Stimulated activated CD4-positive, alpha-beta T cell treated with anti-CD3 and anti-CD28 coated beads, Interleukin-4, amount 100 ng/mL, for 48 hours (primary cell): ENCODE results near the gene FCER1G.
"Not testable (repeated sequence)": the region's sequence is repeated elsewhere in the genome, so short reads cannot be mapped to it uniquely, and the experiment has no call there.

ENCODE experiments used
- DNase-seq, 2 donors: peaks; one replicate each; pipeline ENCODE4 v3.0.0-alpha.2; 2020; ENCODE audit warnings: low read depth in 2 of 2

FCER1G gene

DNA sequence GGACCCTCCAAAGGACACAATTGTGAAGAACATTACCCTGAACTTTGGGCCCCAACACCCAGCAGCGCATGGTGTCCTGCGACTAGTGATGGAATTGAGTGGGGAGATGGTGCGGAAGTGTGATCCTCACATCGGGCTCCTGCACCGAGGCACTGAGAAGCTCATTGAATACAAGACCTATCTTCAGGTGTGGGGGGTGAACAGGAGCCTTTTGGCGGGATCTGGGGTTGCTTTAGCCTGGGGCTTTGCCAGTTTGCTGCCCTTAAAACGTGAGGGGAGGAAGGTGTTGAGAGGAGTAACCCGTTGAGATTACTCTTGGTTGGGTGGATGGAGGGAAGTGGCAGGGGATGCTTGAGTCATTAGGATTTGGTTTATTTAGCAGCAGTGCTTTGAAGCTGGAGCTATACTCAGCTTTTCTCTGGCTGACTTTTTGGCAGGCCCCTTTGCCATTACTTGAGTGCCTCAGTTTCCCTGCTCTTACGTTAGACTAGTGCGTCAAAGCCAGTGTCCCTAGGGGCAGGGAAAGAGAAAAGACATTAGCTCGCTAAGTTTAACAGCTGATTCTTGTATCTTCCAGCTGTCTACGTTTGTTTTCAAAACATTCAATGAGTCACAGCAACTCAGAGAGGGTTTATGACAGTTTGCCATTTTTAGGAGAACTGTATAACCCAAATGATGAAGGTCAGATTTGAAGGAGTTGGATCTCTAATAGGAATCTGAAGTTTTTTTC lies 8.5 kb upstream of the FCER1G start:
- DNase-seq: no peak

DNA sequence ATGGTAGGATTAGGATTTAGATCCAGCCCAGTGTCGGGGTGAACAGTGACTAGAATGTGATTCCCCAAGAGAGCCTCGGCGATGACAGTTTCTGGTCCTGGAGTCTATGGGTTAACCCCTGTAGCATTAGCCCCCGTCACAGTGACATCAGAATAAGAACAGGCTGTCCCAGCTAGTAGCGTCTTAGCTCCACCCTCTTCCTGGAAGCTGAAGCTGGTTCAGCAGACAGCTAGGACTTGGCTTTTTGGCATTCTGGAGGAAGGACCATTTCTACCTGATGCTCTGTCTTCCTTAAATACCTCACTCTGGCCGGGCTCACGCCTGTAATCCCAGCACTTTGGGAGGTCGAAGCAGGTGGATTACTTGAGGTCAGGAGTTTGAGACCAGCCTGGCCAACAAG lies 7.9 kb upstream of the FCER1G start:
- no peak for DNase-seq

DNA sequence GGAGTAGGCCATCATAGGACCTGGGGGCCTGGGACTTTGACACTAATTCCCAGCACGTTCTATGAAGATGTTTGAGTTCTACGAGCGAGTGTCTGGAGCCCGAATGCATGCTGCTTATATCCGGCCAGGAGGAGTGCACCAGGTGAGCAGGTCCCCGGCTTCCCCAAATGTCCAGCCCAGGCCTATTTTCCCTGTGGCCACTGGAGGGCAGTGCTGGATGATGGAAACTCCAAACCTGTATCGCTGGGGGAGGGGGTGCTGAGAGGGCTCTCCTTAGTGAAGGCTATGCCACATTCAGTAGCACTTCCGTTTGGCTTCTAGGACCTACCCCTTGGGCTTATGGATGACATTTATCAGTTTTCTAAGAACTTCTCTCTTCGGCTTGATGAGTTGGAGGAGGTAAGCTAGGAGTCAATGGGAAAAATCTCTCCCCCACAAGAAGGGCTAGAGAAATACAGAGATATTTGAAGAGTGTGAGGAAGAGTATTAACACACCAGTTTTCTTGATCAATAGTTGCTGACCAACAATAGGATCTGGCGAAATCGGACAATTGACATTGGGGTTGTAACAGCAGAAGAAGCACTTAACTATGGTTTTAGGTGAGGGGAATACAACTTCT lies 5.2 kb upstream of the FCER1G start:
- DNase-seq: peak; percentile 69 to 70

GRCh38 chr1:161214369-161214768 lies 726 bp upstream of the FCER1G start:
- DNase-seq: no peak

- DNase-seq: no peak
Measured at GRCh38 chr1:161216945-161217712, 2.0 kb downstream of the FCER1G start.

DNA sequence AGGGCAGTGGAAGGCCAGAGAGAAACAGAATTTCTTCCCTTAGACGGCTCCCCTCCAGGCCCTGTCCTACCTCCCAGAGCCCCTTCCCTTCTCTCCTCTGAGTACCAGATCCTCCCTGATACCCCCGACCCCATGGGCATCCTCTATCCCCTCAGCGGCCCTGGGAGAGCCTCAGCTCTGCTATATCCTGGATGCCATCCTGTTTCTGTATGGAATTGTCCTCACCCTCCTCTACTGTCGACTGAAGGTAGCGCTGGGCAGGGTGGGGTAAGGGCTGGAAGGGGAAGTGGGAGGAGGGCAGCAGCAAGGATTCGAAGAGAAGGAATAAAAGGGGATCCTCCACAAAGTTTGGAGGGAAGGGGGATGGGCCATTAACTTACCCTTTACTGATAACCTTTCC lies 2.7 kb downstream of the FCER1G start:
- no peak for DNase-seq

GRCh38 chr1:161218301-161219077 lies 3.4 kb downstream of the FCER1G start:
- DNase-seq: no peak

DNA sequence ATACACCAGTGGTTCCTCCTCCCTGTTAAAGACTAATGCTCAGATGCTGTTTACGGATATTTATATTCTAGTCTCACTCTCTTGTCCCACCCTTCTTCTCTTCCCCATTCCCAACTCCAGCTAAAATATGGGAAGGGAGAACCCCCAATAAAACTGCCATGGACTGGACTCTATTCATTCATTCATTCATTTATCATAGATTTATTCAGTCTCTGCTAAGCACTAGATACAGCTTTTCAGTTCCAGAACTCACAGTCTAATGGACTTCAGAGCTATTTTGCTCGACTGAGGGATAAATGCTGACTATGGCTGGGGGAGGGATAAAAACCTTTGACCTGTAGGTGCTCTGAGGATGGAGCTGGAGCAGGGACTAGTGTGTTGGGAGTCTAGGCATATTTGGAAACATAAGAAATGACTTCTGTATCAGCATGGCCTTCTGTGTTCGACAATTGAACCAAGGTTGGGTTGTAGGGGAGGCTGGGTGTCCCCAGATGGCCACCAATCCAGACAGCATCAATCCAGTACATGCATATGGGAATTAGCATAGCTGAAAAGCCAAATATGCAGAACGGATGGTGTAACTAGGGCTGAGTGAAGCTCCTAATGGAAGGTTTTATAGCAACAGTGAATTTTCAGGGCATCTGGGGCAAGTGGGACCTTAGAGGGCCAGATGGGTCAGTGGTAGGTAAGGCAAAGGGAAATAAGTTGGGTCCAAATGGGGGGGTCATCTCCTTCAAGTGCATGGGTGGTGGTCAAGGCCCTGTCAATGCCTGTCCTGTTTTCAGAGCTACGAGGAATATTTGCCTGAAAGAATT lies 4.2 kb downstream of the FCER1G start:
- DNase-seq: no peak

- no peak for DNase-seq
Measured at GRCh38 chr1:161220002-161220401, 4.9 kb downstream of the FCER1G start.

DNA sequence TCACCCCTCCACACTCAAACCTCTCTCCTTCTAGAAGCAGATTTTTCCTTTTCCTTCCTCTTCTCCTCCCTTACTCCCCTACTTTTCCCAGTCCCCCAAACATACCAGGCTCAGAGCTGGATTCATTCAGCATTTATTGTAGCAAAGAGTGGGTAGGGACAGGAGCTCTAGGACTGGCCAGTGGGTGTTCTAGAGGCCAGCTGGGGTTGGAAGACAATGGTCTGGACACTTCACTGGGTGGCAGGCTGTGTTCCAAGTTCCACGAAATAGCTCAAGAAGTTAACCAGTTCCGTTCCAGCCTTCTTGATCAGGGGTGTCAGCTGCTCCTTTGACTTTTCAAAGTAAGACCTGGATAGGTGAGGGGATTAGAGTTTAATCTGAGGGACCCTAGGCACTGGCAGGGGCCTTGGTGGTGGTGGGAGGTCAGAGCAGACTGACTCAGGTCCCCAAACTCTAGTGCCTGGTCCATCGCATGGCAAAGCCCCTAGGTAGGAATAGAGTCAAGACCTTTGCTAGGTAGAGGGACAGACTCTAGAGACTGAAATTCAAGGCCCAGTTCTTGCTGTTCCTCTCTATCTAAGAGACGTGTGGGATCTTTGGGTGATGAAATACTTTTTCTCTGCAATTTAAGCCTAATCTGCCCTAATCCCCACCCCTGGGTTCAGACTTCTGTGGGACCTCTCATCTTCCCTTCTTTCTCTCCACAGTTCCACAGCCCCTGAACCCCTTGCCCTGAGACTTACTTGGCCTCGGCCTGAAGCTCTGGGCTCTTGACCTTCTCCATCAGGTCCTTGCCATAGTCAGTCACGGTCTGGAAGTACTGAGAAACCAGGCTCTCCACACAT lies 7.3 kb downstream of the FCER1G start:
- no peak for DNase-seq

DNA sequence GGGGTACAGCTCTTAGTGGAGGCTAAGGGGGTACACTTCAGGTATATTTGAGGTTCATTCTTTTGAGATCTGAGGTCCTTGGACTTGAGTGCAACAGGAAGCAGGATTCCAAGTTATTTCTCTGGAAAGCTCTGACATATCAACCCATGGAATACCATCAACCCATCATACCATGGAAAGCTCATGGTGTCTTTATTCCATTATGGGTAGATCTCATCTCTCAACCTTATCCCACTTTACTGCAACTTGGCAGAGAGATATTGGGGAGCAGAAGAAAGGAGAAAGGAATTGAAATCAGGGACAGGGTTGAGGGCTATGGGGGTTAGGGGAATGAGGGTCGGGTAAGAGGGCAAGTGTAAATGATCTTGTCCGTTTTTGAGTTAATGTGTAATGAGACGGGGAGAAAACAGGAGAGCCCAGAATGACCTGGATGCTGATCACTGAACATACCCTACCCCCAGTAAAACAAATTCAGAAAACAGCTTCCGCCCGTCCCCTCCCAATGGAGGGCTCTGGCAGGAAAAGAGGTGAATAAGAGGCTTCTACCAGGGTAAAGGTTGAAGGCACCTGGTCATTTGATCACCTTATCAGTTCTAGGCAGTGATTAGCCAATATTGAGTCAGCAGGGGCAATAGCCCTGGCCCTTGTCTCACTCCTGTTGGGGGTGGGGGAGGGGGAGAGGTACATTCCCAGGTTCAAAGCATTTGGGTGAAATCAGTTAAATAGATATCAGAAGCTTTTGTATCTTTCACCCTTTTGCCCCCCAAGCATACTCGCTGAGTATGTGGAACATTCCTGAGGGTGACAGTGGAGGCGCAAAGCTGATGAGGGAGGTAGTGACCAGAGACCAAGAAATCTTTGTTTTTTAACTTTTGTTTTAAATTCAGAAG lies 9.0 kb downstream of the FCER1G start:
- DNase-seq: no peak

DNA sequence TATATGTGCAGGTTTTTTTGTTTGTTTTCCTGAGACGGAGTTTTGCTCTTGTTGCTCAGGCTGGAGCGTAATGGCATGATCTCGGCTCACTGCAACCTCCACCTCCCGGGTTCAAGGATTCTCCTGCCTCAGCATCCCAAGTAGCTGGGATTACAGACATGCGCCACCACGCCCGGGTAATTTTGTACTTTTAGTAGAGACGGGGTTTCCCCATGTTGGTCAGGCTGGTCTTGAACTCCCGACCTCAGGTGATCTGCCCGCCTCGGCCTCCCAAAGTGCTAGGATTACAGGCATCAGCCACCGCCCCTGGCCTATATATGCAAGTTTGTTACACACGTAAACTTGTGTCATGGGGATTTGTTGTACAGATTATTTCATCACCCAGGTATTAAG lies 9.6 kb downstream of the FCER1G start:
- DNase-seq: not testable (repeated sequence)

DNA sequence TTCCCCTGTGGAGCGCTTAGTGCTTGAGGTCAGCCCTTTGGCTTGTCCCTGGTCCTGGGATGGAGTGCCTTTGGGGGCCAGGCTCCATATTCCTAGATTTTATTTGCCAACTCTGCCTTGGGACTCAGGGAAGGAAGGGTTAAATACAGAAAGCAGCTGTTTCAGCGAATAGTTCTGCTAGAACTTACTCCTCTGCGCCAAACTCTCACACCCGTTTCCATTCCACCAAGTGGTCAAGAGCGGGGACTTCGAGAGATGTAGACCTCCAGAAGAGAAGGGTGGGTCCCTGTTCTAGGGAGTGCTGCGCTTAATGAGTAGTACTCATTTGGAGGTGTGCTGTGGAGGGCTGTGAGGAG lies 10.1 kb downstream of the FCER1G start:
- no peak for DNase-seq

GRCh38 chr1:161225534-161226319 lies 10.6 kb downstream of the FCER1G start, which contains the start of gene TOMM40L:
Gene TOMM40L, plus strand, starts transcription at chr1:161226060. Its CDS starts 430 bp downstream, at chr1:161226490.
- DNase-seq: peak; percentile 74 to 86

DNA sequence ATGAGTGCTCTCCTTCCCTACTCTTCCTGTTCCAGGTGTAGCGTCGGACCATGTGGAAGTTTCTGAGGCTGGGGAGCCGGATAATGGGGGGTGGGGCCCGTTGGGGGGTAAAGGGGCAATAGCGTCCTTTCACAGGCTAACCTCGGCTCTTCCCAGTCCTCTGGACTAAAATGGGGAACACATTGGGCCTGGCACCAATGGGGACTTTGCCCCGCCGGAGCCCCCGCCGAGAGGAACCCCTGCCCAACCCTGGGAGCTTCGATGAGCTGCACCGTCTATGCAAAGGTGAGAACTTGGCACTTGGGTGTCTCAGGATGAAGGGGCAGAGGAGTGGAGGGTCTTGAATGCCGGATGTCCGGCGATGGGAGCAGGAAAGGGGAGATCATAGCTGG lies 11.2 kb downstream of the FCER1G start:
- DNase-seq: no peak

GRCh38 chr1:161226759-161227158 lies 11.7 kb downstream of the FCER1G start:
- DNase-seq: no peak

- DNase-seq: peak; percentile 84 to 94
Measured at GRCh38 chr1:161227196-161227871, 12.2 kb downstream of the FCER1G start.

GRCh38 chr1:161228032-161228431 lies 12.9 kb downstream of the FCER1G start:
- DNase-seq: no peak
